HEK293 (cell line): ENCODE results near the gene KLC1.

Experiments used
- CTCF ChIA-PET: fragments of 350-600 bp; formaldehyde crosslinking; extraction: SDS; loops from one replicate; lab custom pipeline; 2021; ENCODE audit warnings: antibody characterized with exemption; lab: Yijun Ruan, JAX
- POLR2A ChIA-PET: fragments of 300-600 bp; formaldehyde crosslinking; extraction: SDS; loops from one replicate; lab custom pipeline; 2020; ENCODE audit warnings: antibody characterized with exemption, inconsistent platforms; lab: Yijun Ruan, JAX
- H3K27ac ChIP-seq: fragments of 200-500 bp; sonication (Bioruptor generic); 2 replicates; pipeline ENCODE4 v1.5.1; 2014; ENCODE audit warnings: low read depth, low read length, control low read depth, inconsistent platforms; ENCODE audit errors: extremely low read depth
- H3K36me3 ChIP-seq, 2 experiments: fragments of 200-500 bp in 1 of 2; sonication (Bioruptor generic) in 1 of 2; 1 replicate in 1 of 2; 2 replicates in 1 of 2; pipeline ENCODE4 v1.5.1; 2014 to 2017; ENCODE audit warnings: inconsistent platforms in 2 of 2, low read length in 2 of 2; ENCODE audit not compliant: control insufficient read depth in 2 of 2, insufficient read depth in 1 of 2
- H3K4me1 ChIP-seq: fragments of 200-500 bp; sonication (Bioruptor generic); 2 replicates; pipeline ENCODE4 v1.5.1; 2014; ENCODE audit warnings: mild to moderate bottlenecking, low read length, inconsistent platforms; ENCODE audit not compliant: control insufficient read depth, insufficient read depth
- H3K4me3 ChIP-seq: 2 replicates; pipeline ENCODE4 v1.5.1; 2011; ENCODE audit warnings: low read depth, mild to moderate bottlenecking, control low read depth, low read length, moderate library complexity
- H3K9me3 ChIP-seq: fragments of 200-500 bp; sonication (Bioruptor generic); 2 replicates; pipeline ENCODE4 v1.5.1; 2014; ENCODE audit warnings: low read depth, low read length, inconsistent platforms; ENCODE audit not compliant: control insufficient read depth, insufficient read depth
- GLIS2 ChIP-seq: fragments of 450-650 bp; formaldehyde crosslinking; IDR thresholded peaks from 2 replicates; pipeline ENCODE4 v1.5.1; 2016; ENCODE audit warnings: missing biosample characterization, missing genetic modification characterization
- HOXA7 ChIP-seq: sonication (generic); formaldehyde crosslinking; IDR thresholded peaks from 2 replicates; pipeline ENCODE4 v1.8.1; 2022; ENCODE audit warnings: missing genetic modification reagents, borderline replicate concordance
- INSM2 ChIP-seq: fragments of 450-650 bp; formaldehyde crosslinking; IDR thresholded peaks from 2 replicates; pipeline ENCODE4 v1.5.1; 2016; ENCODE audit warnings: missing biosample characterization, missing genetic modification characterization
- PATZ1 ChIP-seq: fragments of 450-650 bp; formaldehyde crosslinking; IDR thresholded peaks from 2 replicates; pipeline ENCODE4 v1.5.1; 2016; ENCODE audit warnings: missing biosample characterization, missing genetic modification characterization
- PRDM4 ChIP-seq: fragments of 450-650 bp; formaldehyde crosslinking; IDR thresholded peaks from 2 replicates; pipeline ENCODE4 v1.5.1; 2017; ENCODE audit warnings: missing biosample characterization, missing genetic modification characterization
- RBAK ChIP-seq: fragments of 450-650 bp; formaldehyde crosslinking; IDR thresholded peaks from 2 replicates; pipeline ENCODE4 v1.5.1; 2016; ENCODE audit warnings: missing biosample characterization, missing genetic modification characterization
- SALL2 ChIP-seq: fragments of 450-650 bp; formaldehyde crosslinking; IDR thresholded peaks from 2 replicates; pipeline ENCODE4 v1.5.0; 2017; ENCODE audit warnings: missing biosample characterization, mild to moderate bottlenecking, missing genetic modification characterization, borderline replicate concordance
- YY2 ChIP-seq: fragments of 450-650 bp; formaldehyde crosslinking; IDR thresholded peaks from 2 replicates; pipeline ENCODE4 v1.5.1; 2016; ENCODE audit warnings: missing biosample characterization, missing genetic modification characterization
- ZBTB48 ChIP-seq: fragments of 450-650 bp; formaldehyde crosslinking; IDR thresholded peaks from 2 replicates; pipeline ENCODE4 v1.5.1; 2016; ENCODE audit warnings: missing biosample characterization, missing genetic modification characterization
- ZIC2 ChIP-seq: fragments of 450-650 bp; formaldehyde crosslinking; IDR thresholded peaks from 2 replicates; pipeline ENCODE4 v1.5.1; 2016; ENCODE audit warnings: missing biosample characterization, missing genetic modification characterization
- ZNF10 ChIP-seq: fragments of 450-650 bp; formaldehyde crosslinking; IDR thresholded peaks from 2 replicates; pipeline ENCODE4 v1.5.1; 2017; ENCODE audit warnings: missing biosample characterization, missing genetic modification characterization
- ZNF324 ChIP-seq: fragments of 450-650 bp; formaldehyde crosslinking; IDR thresholded peaks from 2 replicates; pipeline ENCODE4 v1.5.1; 2016; ENCODE audit warnings: missing biosample characterization, missing genetic modification characterization
- ZNF341 ChIP-seq: fragments of 450-650 bp; formaldehyde crosslinking; IDR thresholded peaks from 2 replicates; pipeline ENCODE4; 2016; ENCODE audit warnings: low read depth, missing biosample characterization, missing genetic modification characterization
- ZNF362 ChIP-seq: fragments of 450-650 bp; formaldehyde crosslinking; IDR thresholded peaks from 2 replicates; pipeline ENCODE4 v1.5.1; 2016; ENCODE audit warnings: missing biosample characterization, missing genetic modification characterization
- ZNF391 ChIP-seq: fragments of 450-650 bp; formaldehyde crosslinking; IDR thresholded peaks from 2 replicates; pipeline ENCODE4 v1.5.1; 2016; ENCODE audit warnings: low read depth, missing biosample characterization, missing genetic modification characterization, borderline replicate concordance
- ZNF404 ChIP-seq: fragments of 450-650 bp; formaldehyde crosslinking; IDR thresholded peaks from 2 replicates; pipeline ENCODE4 v1.5.1; 2017; ENCODE audit warnings: missing biosample characterization, missing genetic modification characterization
- ZNF544 ChIP-seq: fragments of 450-650 bp; formaldehyde crosslinking; IDR thresholded peaks from 2 replicates; pipeline ENCODE4 v1.5.0; 2017; ENCODE audit warnings: missing biosample characterization, missing genetic modification characterization
- ZNF548 ChIP-seq: fragments of 450-650 bp; formaldehyde crosslinking; IDR thresholded peaks from 2 replicates; pipeline ENCODE4 v1.5.1; 2016; ENCODE audit warnings: missing biosample characterization, missing genetic modification characterization
- ZNF561 ChIP-seq: fragments of 450-650 bp; IDR thresholded peaks from 2 replicates; pipeline ENCODE4 v1.5.1; 2018; ENCODE audit warnings: missing biosample characterization, missing genetic modification characterization, borderline replicate concordance
- ZNF654 ChIP-seq: fragments of 450-650 bp; formaldehyde crosslinking; IDR thresholded peaks from 2 replicates; pipeline ENCODE4 v1.5.1; 2016; ENCODE audit warnings: low read depth, missing biosample characterization, missing genetic modification characterization
- ZNF692 ChIP-seq: fragments of 450-650 bp; formaldehyde crosslinking; IDR thresholded peaks from 2 replicates; pipeline ENCODE4 v1.5.1; 2016; ENCODE audit warnings: missing biosample characterization, missing genetic modification characterization
- ZNF777 ChIP-seq: fragments of 450-650 bp; formaldehyde crosslinking; IDR thresholded peaks from 2 replicates; pipeline ENCODE4 v1.5.1; 2017; ENCODE audit warnings: missing biosample characterization, missing genetic modification characterization, borderline replicate concordance

Gene KLC1

GRCh38 chr14:103738701-103739451 is 109.9 kb downstream of the KLC1 start:
- TF ChIP-seq SALL2 (tag by site-specific recombination) (no peak), ZNF692 (no peak), ZBTB48 (tag by site-specific recombination) (no peak), YY2 (tag by site-specific recombination) (no peak), INSM2 (no peak), HOXA7 (CRISPR knock-in tag) (no peak), ZNF324 (tag by site-specific recombination) (no peak), ZNF654 (tag by site-specific recombination) (no peak), PRDM4 (no peak), ZNF391 (no peak), ZNF544 (tag by site-specific recombination) (no peak)
- Histone ChIP-seq H3K36me3 (peaks cover 0 to 91% of the 10 kb centered on the region in 2 experiments; a peak in 2 of 3 replicates), H3K27ac (no peak overlapping the region), H3K9me3 (no peaks in the 10 kb centered on the region), H3K4me3 (no peak overlapping the region), H3K4me1 (no peaks in the 10 kb centered on the region)
- CTCF ChIA-PET, result no interaction called here
- POLR2A ChIA-PET, result no interaction called here

GRCh38 chr14:103739466-103739792 is 110.4 kb downstream of the KLC1 start:
- H3K9me3 ChIP-seq, result no peaks in the 10 kb centered on the region
- no peaks in the 10 kb centered on the region for H3K4me1 ChIP-seq
- POLR2A ChIA-PET, result no interaction called here
- H3K27ac ChIP-seq, result no peak overlapping the region
- peaks cover 0 to 89% of the 10 kb centered on the region in 2 experiments; a peak in 2 of 3 replicates for H3K36me3 ChIP-seq
- CTCF ChIA-PET, result no interaction called here
- H3K4me3 ChIP-seq, result no peak overlapping the region
- TF ChIP-seq PATZ1 (tag by site-specific recombination) (no peak), ZNF341 (tag by site-specific recombination) (no peak), ZNF561 (tag by site-specific recombination) (no peak), GLIS2 (tag by site-specific recombination) (no peak), ZNF404 (no peak), ZIC2 (no peak), ZNF548 (tag by site-specific recombination) (no peak), ZNF362 (no peak), ZNF777 (tag by site-specific recombination) (no peak), ZNF10 (no peak), RBAK (tag by site-specific recombination) (no peak), ZNF692 (no peak)
